Vagina (tissue), 2 donors: ENCODE data around the gene NAP1L4.

ENCODE experiments used
- CTCF ChIP-seq, 3 experiments: fragments of 450-650 bp in 2 of 3; fragments of 200-600 bp in 1 of 3; sonication (generic) in 1 of 3; IDR thresholded peaks; one replicate each; pipeline ENCODE4 v1.5.1; 2017 to 2019; ENCODE audit warnings: antibody characterized with exemption in 3 of 3, mild to moderate bottlenecking in 2 of 3, moderate library complexity in 2 of 3
- POLR2AphosphoS5 ChIP-seq, 2 donors: sonication (generic); formaldehyde crosslinking; IDR thresholded peaks; one replicate each; pipeline ENCODE4 v1.9.0; 2017; ENCODE audit warnings: antibody characterized with exemption in 2 of 2, mild to moderate bottlenecking in 2 of 2, low read depth in 1 of 2; ENCODE audit not compliant: insufficient read depth in 1 of 2

DNA sequence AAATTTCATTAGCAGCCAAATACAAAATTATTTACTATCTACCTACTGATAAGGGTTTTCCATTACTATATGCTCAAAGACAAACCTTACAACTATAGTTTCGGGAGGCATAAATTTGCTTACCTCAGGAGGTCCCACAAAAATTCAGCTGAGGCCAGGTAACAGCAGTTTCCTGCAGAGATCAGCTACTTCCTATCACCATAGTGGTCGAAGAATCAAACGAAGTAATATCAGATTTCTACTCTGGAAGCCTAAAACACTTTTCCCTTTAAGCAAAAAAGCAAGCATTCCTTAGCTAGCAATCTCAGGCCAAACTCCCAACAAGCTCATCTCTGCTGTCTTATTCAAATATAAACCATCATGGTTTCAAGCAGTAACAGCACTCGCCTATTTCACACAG, 3.1 kb downstream of the NAP1L4 start:
- TF ChIP-seq POLR2AphosphoS5 (IDR thresholded peaks at IDR 0.05; ENCODE audit: insufficient read depth in 1 of 2, low read depth in 1 of 2) (no peak), CTCF (IDR thresholded peaks at IDR 0.05) (no peak)
